Osteocyte (in vitro differentiated cells): Measurements from ENCODE around the gene TMC3. TPM values are rescaled to one million over a fixed set of nuclear protein-coding genes. Genes with fewer than 3 reads are reported as not detected.
"Not testable (repeated sequence)": the region's sequence is repeated elsewhere in the genome, so short reads cannot be mapped to it uniquely, and the experiment has no call there.

Experiments used
- DNase-seq: peaks from one replicate; pipeline ENCODE4 v3.0.0; 2021; ENCODE audit warnings: mixed read lengths; ENCODE audit not compliant: unreplicated experiment; ENCODE audit errors: extremely low spot score
- H3K27ac Mint-ChIP-seq: one replicate; pipeline ENCODE4 v1.8.0; 2021; ENCODE audit warnings: mild to moderate bottlenecking, mixed read lengths; ENCODE audit not compliant: unreplicated experiment
- H3K27me3 Mint-ChIP-seq: one replicate; pipeline ENCODE4 v1.8.0; 2021; ENCODE audit warnings: mixed read lengths; ENCODE audit not compliant: unreplicated experiment
- H3K36me3 Mint-ChIP-seq: one replicate; pipeline ENCODE4 v1.8.0; 2021; ENCODE audit warnings: mixed read lengths; ENCODE audit not compliant: unreplicated experiment
- H3K4me1 Mint-ChIP-seq: one replicate; pipeline ENCODE4 v1.8.0; 2021; ENCODE audit warnings: mixed read lengths; ENCODE audit not compliant: unreplicated experiment
- H3K4me3 Mint-ChIP-seq: one replicate; pipeline ENCODE4 v1.8.0; 2021; ENCODE audit warnings: mild to moderate bottlenecking, moderate library complexity, mixed read lengths; ENCODE audit not compliant: unreplicated experiment
- H3K9me3 Mint-ChIP-seq: one replicate; pipeline ENCODE4 v1.8.0; 2021; ENCODE audit warnings: mixed read lengths; ENCODE audit not compliant: unreplicated experiment
- total RNA-seq: library from RNA; stranded (reverse); gene quantifications from 2 replicates; pipeline ENCODE4 v1.2.1, GENCODE V29; 2021
- TF ChIP-seq, protein P1 (sequence below): fragments of 200-600 bp; sonication (generic); IDR thresholded peaks from 2 replicates; pipeline ENCODE4 v1.5.0; 2021; ENCODE audit warnings: antibody characterized with exemption, mild to moderate bottlenecking, moderate library complexity

Gene TMC3
- total RNA-seq, 1 donor from 2014 or later = not detected

DNA sequence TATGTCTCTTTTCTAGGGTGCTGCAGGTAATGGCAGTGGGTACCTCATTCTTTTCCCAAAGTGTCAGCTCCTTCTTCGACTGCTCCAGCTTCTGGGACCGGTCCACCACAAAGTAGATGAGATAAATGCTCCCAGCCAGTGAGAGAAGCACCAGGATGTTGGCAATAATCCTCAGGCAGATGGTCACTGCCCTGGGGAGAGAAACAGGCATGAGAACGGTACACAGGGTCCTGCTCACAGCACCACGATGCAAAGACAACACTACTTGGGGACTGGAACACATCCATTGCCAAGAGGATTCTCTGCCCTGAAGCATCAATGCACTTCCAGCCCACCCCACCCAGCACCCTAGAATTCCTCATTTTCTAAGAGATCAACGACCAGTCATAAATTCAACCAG lies 22.4 kb downstream of the TMC3 start:
- TF ChIP-seq, protein P1, sequence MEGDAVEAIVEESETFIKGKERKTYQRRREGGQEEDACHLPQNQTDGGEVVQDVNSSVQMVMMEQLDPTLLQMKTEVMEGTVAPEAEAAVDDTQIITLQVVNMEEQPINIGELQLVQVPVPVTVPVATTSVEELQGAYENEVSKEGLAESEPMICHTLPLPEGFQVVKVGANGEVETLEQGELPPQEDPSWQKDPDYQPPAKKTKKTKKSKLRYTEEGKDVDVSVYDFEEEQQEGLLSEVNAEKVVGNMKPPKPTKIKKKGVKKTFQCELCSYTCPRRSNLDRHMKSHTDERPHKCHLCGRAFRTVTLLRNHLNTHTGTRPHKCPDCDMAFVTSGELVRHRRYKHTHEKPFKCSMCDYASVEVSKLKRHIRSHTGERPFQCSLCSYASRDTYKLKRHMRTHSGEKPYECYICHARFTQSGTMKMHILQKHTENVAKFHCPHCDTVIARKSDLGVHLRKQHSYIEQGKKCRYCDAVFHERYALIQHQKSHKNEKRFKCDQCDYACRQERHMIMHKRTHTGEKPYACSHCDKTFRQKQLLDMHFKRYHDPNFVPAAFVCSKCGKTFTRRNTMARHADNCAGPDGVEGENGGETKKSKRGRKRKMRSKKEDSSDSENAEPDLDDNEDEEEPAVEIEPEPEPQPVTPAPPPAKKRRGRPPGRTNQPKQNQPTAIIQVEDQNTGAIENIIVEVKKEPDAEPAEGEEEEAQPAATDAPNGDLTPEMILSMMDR = no peak
- no peaks in the 10 kb centered on the region for H3K4me1 Mint-ChIP-seq

GRCh38 chr15:81349271-81349670 lies 24.7 kb downstream of the TMC3 start:
- Mint-ChIP-seq H3K27ac (no peak overlapping the region), H3K4me3 (no peak overlapping the region), H3K4me1 (no peaks in the 10 kb centered on the region), H3K36me3 (no peaks in the 10 kb centered on the region), H3K27me3 (peaks cover 42% of the 10 kb centered on the region), H3K9me3 (no peaks in the 10 kb centered on the region)
- DNase-seq = peak; percentile 73
- TF ChIP-seq, protein P1 = no peak

More for the DNA sequence above, 22.4 kb downstream of the TMC3 start:
- Mint-ChIP-seq H3K4me3 (no peak overlapping the region), H3K27ac (no peak overlapping the region), H3K9me3 (no peaks in the 10 kb centered on the region), H3K27me3 (peaks cover 40% of the 10 kb centered on the region), H3K36me3 (no peaks in the 10 kb centered on the region)
- DNase-seq = peak; percentile 54

GRCh38 chr15:81348691-81349090 lies 25.3 kb downstream of the TMC3 start:
- not testable (repeated sequence) for H3K9me3 Mint-ChIP-seq, H3K4me1 Mint-ChIP-seq, H3K36me3 Mint-ChIP-seq, H3K27ac Mint-ChIP-seq, H3K4me3 Mint-ChIP-seq
- DNase-seq = peak; percentile 19
- H3K27me3 Mint-ChIP-seq = peaks cover 44% of the 10 kb centered on the region

GRCh38 chr15:81347910-81348309 lies 26.1 kb downstream of the TMC3 start:
- DNase-seq = peak; percentile 10
- Mint-ChIP-seq H3K4me1 (no peaks in the 10 kb centered on the region), H3K4me3 (no peak overlapping the region), H3K36me3 (no peaks in the 10 kb centered on the region), H3K27me3 (peaks cover 45% of the 10 kb centered on the region), H3K9me3 (no peaks in the 10 kb centered on the region), H3K27ac (no peak overlapping the region)
- TF ChIP-seq, protein P1 = no peak

DNA sequence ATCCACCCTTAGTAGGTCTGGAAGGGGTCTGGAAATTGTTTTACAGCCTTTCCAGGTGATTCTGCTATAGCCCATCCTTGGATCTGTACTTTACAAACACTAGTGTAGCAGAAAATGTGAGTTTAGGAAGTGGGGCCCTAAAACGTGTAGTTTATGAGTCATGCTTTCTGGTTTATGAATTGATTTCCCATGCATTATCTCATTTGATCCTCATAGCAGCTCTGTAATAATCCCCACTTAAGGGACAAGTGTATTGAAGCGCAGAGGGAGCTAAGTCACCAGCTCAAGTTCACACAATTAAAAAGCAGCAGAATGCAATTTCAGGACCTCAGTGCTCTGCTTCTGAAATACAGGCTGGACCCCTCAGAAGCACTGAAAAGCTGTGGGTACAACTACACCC lies 27.4 kb downstream of the TMC3 start:
- H3K4me3 Mint-ChIP-seq = no peak overlapping the region
- H3K9me3 Mint-ChIP-seq = no peaks in the 10 kb centered on the region
- DNase-seq = no peak
- no peaks in the 10 kb centered on the region for H3K4me1 Mint-ChIP-seq
- TF ChIP-seq, protein P1 = no peak
- no peaks in the 10 kb centered on the region for H3K36me3 Mint-ChIP-seq
- peaks cover 53% of the 10 kb centered on the region for H3K27me3 Mint-ChIP-seq
- H3K27ac Mint-ChIP-seq = no peak overlapping the region

DNA sequence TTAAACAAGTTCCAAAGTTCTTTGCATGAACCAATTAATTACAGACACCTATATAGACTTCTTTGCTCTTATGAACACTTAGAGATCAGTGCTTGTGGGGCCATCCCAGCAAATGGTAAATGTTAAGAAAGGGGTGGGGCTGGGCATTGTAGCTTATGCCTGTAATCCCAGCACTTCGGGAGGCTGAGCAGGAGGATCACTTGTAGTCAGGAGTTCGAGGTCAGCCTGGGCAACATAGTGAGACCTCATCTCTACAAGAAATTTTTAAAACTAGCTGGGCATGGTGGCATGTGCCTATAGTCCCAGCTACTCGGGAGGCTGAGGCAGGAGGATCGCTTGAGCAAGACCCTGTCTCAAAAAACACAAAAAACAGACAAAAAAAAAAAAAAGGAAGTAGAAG lies 30.6 kb downstream of the TMC3 start:
- peak; percentile 13 for DNase-seq
- Mint-ChIP-seq H3K4me3 (no peak overlapping the region), H3K36me3 (no peaks in the 10 kb centered on the region), H3K27ac (no peak overlapping the region), H3K27me3 (peaks cover 46% of the 10 kb centered on the region), H3K9me3 (no peaks in the 10 kb centered on the region), H3K4me1 (peaks cover 12% of the 10 kb centered on the region)
- TF ChIP-seq, protein P1 = no peak
